Naive thymus-derived CD4-positive, alpha-beta T cell (primary cell): ENCODE data around the gene PTPRQ. TPM values are rescaled to one million over a fixed set of nuclear protein-coding genes. Genes with fewer than 3 reads are reported as not detected.

ENCODE experiments used
- ATAC-seq: fragments of 150-1000 bp; cut with Tn5 transposase; 2 replicates; pipeline ENCODE4 v1.10.0; 2021; ENCODE audit warnings: mild to moderate bottlenecking, moderate library complexity
- CTCF ChIA-PET: fragments of 350-600 bp; sonication (Branson Sonifier 250); formaldehyde crosslinking; loops from one replicate; lab custom pipeline; 2021; ENCODE audit warnings: antibody characterized with exemption; lab: Charles Lee
- POLR2A ChIA-PET: fragments of 350-600 bp; sonication (Branson Sonifier 250); formaldehyde crosslinking; loops from one replicate; lab custom pipeline; 2021; ENCODE audit warnings: antibody characterized with exemption, inconsistent platforms; lab: Charles Lee
- DNase-seq, 9 donors: peaks; one replicate each; pipeline versions ENCODE4 v3.0.0 to v3.0.0-alpha.2; 2020 to 2022; ENCODE audit warnings: mixed read lengths in 1 of 9
- H3K27ac ChIP-seq: one replicate; pipeline ENCODE4 v1.7.0; 2013; ENCODE audit warnings: mild to moderate bottlenecking, low read depth, low read length, moderate library complexity
- H3K27me3 ChIP-seq, 2 donors: one replicate each; pipeline ENCODE4 v1.7.0; 2013; ENCODE audit warnings: low read length in 2 of 2, mild to moderate bottlenecking in 2 of 2, moderate library complexity in 2 of 2; ENCODE audit not compliant: control insufficient read depth in 2 of 2, insufficient read depth in 2 of 2
- H3K36me3 ChIP-seq, 3 experiments: 1 replicate in 2 of 3; 2 replicates in 1 of 3; pipeline ENCODE4 v1.7.0; 2013; ENCODE audit warnings: low read length in 3 of 3, mild to moderate bottlenecking in 3 of 3, moderate library complexity in 1 of 3; ENCODE audit not compliant: insufficient read depth in 3 of 3, control insufficient read depth in 2 of 3
- H3K4me1 ChIP-seq, 2 donors: one replicate each; pipeline ENCODE4 v1.7.0; 2013; ENCODE audit warnings: low read length in 2 of 2, mild to moderate bottlenecking in 2 of 2, moderate library complexity in 1 of 2; ENCODE audit not compliant: control insufficient read depth in 2 of 2, insufficient read depth in 2 of 2
- H3K4me3 ChIP-seq: 2 replicates; pipeline ENCODE4 v1.7.0; 2013; ENCODE audit warnings: mild to moderate bottlenecking, low read length
- H3K9me3 ChIP-seq, 3 experiments: 1 replicate in 2 of 3; 2 replicates in 1 of 3; pipeline ENCODE4 v1.7.0; 2013; ENCODE audit warnings: low read length in 3 of 3; ENCODE audit not compliant: control insufficient read depth in 2 of 3
- H3K27ac Mint-ChIP-seq, 9 donors: one replicate each; pipeline ENCODE4 v1.8.0; 2020 to 2022; ENCODE audit warnings: mixed read lengths in 9 of 9, mild to moderate bottlenecking in 8 of 9, moderate library complexity in 5 of 9, inconsistent platforms in 2 of 9
- H3K27me3 Mint-ChIP-seq, 5 donors: one replicate each; pipeline ENCODE4 v1.8.0; 2021 to 2022; ENCODE audit warnings: mixed read lengths in 5 of 5, mild to moderate bottlenecking in 1 of 5
- H3K36me3 Mint-ChIP-seq, 5 donors: one replicate each; pipeline ENCODE4 v1.8.0; 2020 to 2022; ENCODE audit warnings: mixed read lengths in 5 of 5, mild to moderate bottlenecking in 3 of 5, inconsistent platforms in 1 of 5
- H3K4me1 Mint-ChIP-seq, 7 donors: one replicate each; pipeline ENCODE4 v1.8.0; 2020 to 2022; ENCODE audit warnings: mixed read lengths in 7 of 7, mild to moderate bottlenecking in 3 of 7, inconsistent platforms in 1 of 7
- H3K4me3 Mint-ChIP-seq, 10 donors: one replicate each; pipeline ENCODE4 v1.8.0; 2020 to 2022; ENCODE audit warnings: mild to moderate bottlenecking in 10 of 10, mixed read lengths in 10 of 10, moderate library complexity in 6 of 10, inconsistent platforms in 2 of 10
- H3K9me3 Mint-ChIP-seq, 11 donors: one replicate each; pipeline ENCODE4 v1.8.0; 2020 to 2022; ENCODE audit warnings: mixed read lengths in 11 of 11, mild to moderate bottlenecking in 4 of 11, inconsistent platforms in 1 of 11, moderate library complexity in 1 of 11
- intact Hi-C, 2 donors: fragments of 100-400 bp; cut with micrococcal nuclease; formaldehyde crosslinking; loops; one replicate each; pipeline ENCODE4 v1.15.1; 2023
- polyA plus RNA-seq, 2 donors: library from polyadenylated mRNA; unstranded; fragments of 300-500 nt; fragmentation: Illumina TruSeq; gene quantifications; one replicate each; pipeline ENCODE4 v1.2.3, GENCODE V29; 2021
- total RNA-seq, 6 experiments: library from RNA in 5 of 6; stranded (reverse) in 5 of 6; gene quantifications; 1 replicate in 5 of 6; 2 replicates in 1 of 6; pipeline ENCODE4 v1.2.3 and lab custom pipeline; 2021 to 2026

PTPRQ gene
- total and polyA plus RNA-seq, 7 experiments from 2014 or later: not detected

- H3K27me3 Mint-ChIP-seq: no peaks in the 10 kb centered on the region
- no peaks in the 10 kb centered on the region for H3K4me1 Mint-ChIP-seq
- Histone ChIP-seq H3K9me3 (no peaks in the 10 kb centered on the region), H3K4me1 (no peaks in the 10 kb centered on the region), H3K4me3 (no peak overlapping the region), H3K27ac (no peak overlapping the region), H3K27me3 (no peaks in the 10 kb centered on the region), H3K36me3 (no peaks in the 10 kb centered on the region)
- DNase-seq (no peak), ATAC-seq (no peak)
- ChIA-PET POLR2A (no interaction called here), CTCF (no interaction called here)
- no peak overlapping the region for H3K27ac Mint-ChIP-seq
- intact Hi-C loops: loop anchor here in 1 of 2 donors (2.0 kb wide), 1 partner anchor 716 kb away; no protein-coding TSS in a partner anchor
- H3K9me3 Mint-ChIP-seq: peaks cover 0 to 2% (median 0%) of the 10 kb centered on the region in 11 donors
- no peaks in the 10 kb centered on the region for H3K36me3 Mint-ChIP-seq
- no peak overlapping the region for H3K4me3 Mint-ChIP-seq
Observed at GRCh38 chr12:80412343-80412953, 31.6 kb upstream of the PTPRQ start.

- ChIA-PET POLR2A (no interaction called here), CTCF (no interaction called here)
- Histone ChIP-seq H3K27me3 (no peaks in the 10 kb centered on the region), H3K36me3 (no peaks in the 10 kb centered on the region), H3K4me1 (no peaks in the 10 kb centered on the region), H3K9me3 (no peaks in the 10 kb centered on the region), H3K27ac (no peak overlapping the region), H3K4me3 (no peak overlapping the region)
- no peaks in the 10 kb centered on the region for H3K36me3 Mint-ChIP-seq
- no peak overlapping the region for H3K27ac Mint-ChIP-seq
- no peaks in the 10 kb centered on the region for H3K4me1 Mint-ChIP-seq
- H3K27me3 Mint-ChIP-seq: no peaks in the 10 kb centered on the region
- peaks cover 0 to 5% (median 0%) of the 10 kb centered on the region in 11 donors for H3K9me3 Mint-ChIP-seq
- DNase-seq (no peak), ATAC-seq (no peak)
- no peak overlapping the region for H3K4me3 Mint-ChIP-seq
- intact Hi-C loops: loop anchor here in 1 of 2 donors (2.0 kb wide), 1 partner anchor 715 kb away; no protein-coding TSS in a partner anchor
Observed at GRCh38 chr12:80413462-80413861, 30.6 kb upstream of the PTPRQ start.

GRCh38 chr12:80415466-80415865 is 28.6 kb upstream of the PTPRQ start:
- Mint-ChIP-seq H3K4me3 (no peak overlapping the region), H3K27me3 (no peaks in the 10 kb centered on the region), H3K9me3 (peaks cover 0 to 5% (median 0%) of the 10 kb centered on the region in 11 donors), H3K4me1 (no peaks in the 10 kb centered on the region), H3K27ac (no peak overlapping the region), H3K36me3 (no peaks in the 10 kb centered on the region)
- ChIA-PET CTCF (no interaction called here), POLR2A (no interaction called here)
- Histone ChIP-seq H3K4me3 (no peak overlapping the region), H3K36me3 (no peaks in the 10 kb centered on the region), H3K27me3 (no peaks in the 10 kb centered on the region), H3K4me1 (no peaks in the 10 kb centered on the region), H3K27ac (no peak overlapping the region), H3K9me3 (no peaks in the 10 kb centered on the region)
- DNase-seq (no peak), ATAC-seq (no peak)
- intact Hi-C loops: no loop called here

- H3K4me3 ChIP-seq: no peak overlapping the region
- intact Hi-C loops: no loop called here
Observed at GRCh38 chr12:80419644-80420043, 24.4 kb upstream of the PTPRQ start.

GRCh38 chr12:80420075-80420474 is 24.0 kb upstream of the PTPRQ start:
- ATAC-seq (no peak), DNase-seq (no peak)
- H3K36me3 ChIP-seq: no peaks in the 10 kb centered on the region
- H3K9me3 ChIP-seq: no peaks in the 10 kb centered on the region
- H3K36me3 Mint-ChIP-seq: no peaks in the 10 kb centered on the region
- H3K27ac ChIP-seq: no peak overlapping the region
- H3K4me1 ChIP-seq: no peaks in the 10 kb centered on the region
- CTCF ChIA-PET: no interaction called here
- intact Hi-C loops: no loop called here
- peaks cover 0 to 8% (median 0%) of the 10 kb centered on the region in 11 donors for H3K9me3 Mint-ChIP-seq
- H3K27me3 Mint-ChIP-seq: no peaks in the 10 kb centered on the region
- H3K4me3 ChIP-seq: no peak overlapping the region
- POLR2A ChIA-PET: no interaction called here
- H3K4me1 Mint-ChIP-seq: no peaks in the 10 kb centered on the region
- no peak overlapping the region for H3K4me3 Mint-ChIP-seq
- H3K27ac Mint-ChIP-seq: no peak overlapping the region
- no peaks in the 10 kb centered on the region for H3K27me3 ChIP-seq

More at GRCh38 chr12:80419644-80420043, 24.4 kb upstream of the PTPRQ start:
- Histone ChIP-seq H3K27me3 (no peaks in the 10 kb centered on the region), H3K9me3 (no peaks in the 10 kb centered on the region), H3K36me3 (no peaks in the 10 kb centered on the region), H3K27ac (no peak overlapping the region), H3K4me1 (no peaks in the 10 kb centered on the region)
- Mint-ChIP-seq H3K4me1 (no peaks in the 10 kb centered on the region), H3K36me3 (no peaks in the 10 kb centered on the region), H3K4me3 (no peak overlapping the region), H3K27ac (no peak overlapping the region), H3K9me3 (peaks cover 0 to 8% (median 0%) of the 10 kb centered on the region in 11 donors), H3K27me3 (no peaks in the 10 kb centered on the region)
- POLR2A ChIA-PET: no interaction called here
- DNase-seq: no peak
- no peak for ATAC-seq
- CTCF ChIA-PET: no interaction called here

- Histone ChIP-seq H3K9me3 (no peaks in the 10 kb centered on the region), H3K27ac (no peak overlapping the region), H3K4me1 (no peaks in the 10 kb centered on the region), H3K36me3 (no peaks in the 10 kb centered on the region), H3K27me3 (no peaks in the 10 kb centered on the region), H3K4me3 (no peak overlapping the region)
- ChIA-PET CTCF (no interaction called here), POLR2A (no interaction called here)
- intact Hi-C loops: no loop called here
- Mint-ChIP-seq H3K27me3 (no peaks in the 10 kb centered on the region), H3K4me1 (no peaks in the 10 kb centered on the region), H3K27ac (no peak overlapping the region), H3K4me3 (no peak overlapping the region), H3K9me3 (peaks cover 0 to 8% (median 0%) of the 10 kb centered on the region in 11 donors), H3K36me3 (no peaks in the 10 kb centered on the region)
- ATAC-seq (no peak), DNase-seq (no peak)
Observed at GRCh38 chr12:80422550-80422949, 21.5 kb upstream of the PTPRQ start.

- DNase-seq (no peak), ATAC-seq (no peak)
- Histone ChIP-seq H3K27ac (no peak overlapping the region), H3K4me1 (no peaks in the 10 kb centered on the region), H3K4me3 (no peak overlapping the region), H3K9me3 (no peaks in the 10 kb centered on the region), H3K36me3 (no peaks in the 10 kb centered on the region), H3K27me3 (no peaks in the 10 kb centered on the region)
- H3K9me3 Mint-ChIP-seq: peaks cover 0 to 4% (median 0%) of the 10 kb centered on the region in 11 donors
- no peaks in the 10 kb centered on the region for H3K4me1 Mint-ChIP-seq
- H3K36me3 Mint-ChIP-seq: no peaks in the 10 kb centered on the region
- intact Hi-C loops: no loop called here
- H3K27me3 Mint-ChIP-seq: no peaks in the 10 kb centered on the region
- no peak overlapping the region for H3K27ac Mint-ChIP-seq
- ChIA-PET CTCF (no interaction called here), POLR2A (no interaction called here)
- no peak overlapping the region for H3K4me3 Mint-ChIP-seq
Observed at GRCh38 chr12:80432061-80432460, 12.0 kb upstream of the PTPRQ start.
